Omental fat pad (tissue), 4 donors: ENCODE data around the gene SELPLG. TPM values are rescaled to one million over a fixed set of nuclear protein-coding genes. Genes with fewer than 3 reads are reported as not detected.

Experiments used
- ATAC-seq: fragments of 150-250 bp; one replicate; pipeline ENCODE4 v1.9.1; 2016; ENCODE audit warnings: mild to moderate bottlenecking, moderate library complexity; ENCODE audit not compliant: low FRiP score
- DNase-seq: peaks from one replicate; pipeline ENCODE4 v3.0.0-alpha.2; 2019; ENCODE audit warnings: low spot score
- CTCF ChIP-seq, 3 donors: fragments of 450-650 bp; IDR thresholded peaks; one replicate each; pipeline ENCODE4 v1.5.1; 2016 to 2017; ENCODE audit warnings: antibody characterized with exemption in 3 of 3, mild to moderate bottlenecking in 3 of 3, moderate library complexity in 2 of 3
- total RNA-seq, 4 donors: library from RNA; depleted of rRNA; stranded (reverse); fragments of >200 nt; gene quantifications; one replicate each; pipeline ENCODE4 v1.1.0, GENCODE V29; 2016

SELPLG gene
- total RNA-seq, 4 donors from 2014 or later = 12.4 to 45.6 (median 18.3) TPM

GRCh38 chr12:108675792-108676191 is 42.1 kb upstream of the SELPLG start:
- no peak for TF ChIP-seq CTCF (IDR thresholded peaks at IDR 0.05)
- DNase-seq (no peak), ATAC-seq (no peak)

DNA sequence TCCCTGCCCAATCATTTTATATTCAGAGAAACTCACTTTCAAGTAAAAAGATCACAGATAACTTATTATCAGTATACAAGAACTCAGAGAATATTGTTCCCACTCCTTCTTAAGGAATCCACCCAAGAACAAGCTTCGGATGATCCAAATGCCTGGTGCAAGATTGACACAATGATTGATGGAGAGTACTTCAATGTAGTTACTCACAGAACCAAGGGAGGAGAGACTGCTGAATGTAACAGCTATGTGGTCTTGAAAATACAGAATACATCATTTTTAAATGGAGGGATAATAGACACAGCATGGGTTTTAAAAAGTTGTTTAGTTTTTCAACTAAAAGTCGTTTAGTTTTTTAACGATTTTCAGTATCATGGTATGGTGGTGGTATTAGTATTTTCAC is 38.4 kb upstream of the SELPLG start:
- no peak for ATAC-seq
- DNase-seq = no peak
- TF ChIP-seq CTCF (IDR thresholded peaks at IDR 0.05) = no peak

- no peak for DNase-seq
- ATAC-seq = no peak
- no peak for TF ChIP-seq CTCF (IDR thresholded peaks at IDR 0.05)
These were observed 37.4 kb upstream of the SELPLG start for GRCh38 chr12:108671110-108671509.

GRCh38 chr12:108670066-108670631 is 36.5 kb upstream of the SELPLG start:
- DNase-seq (no peak), ATAC-seq (no peak)
- TF ChIP-seq CTCF (IDR thresholded peaks at IDR 0.05) = no peak

GRCh38 chr12:108668542-108668941 is 34.8 kb upstream of the SELPLG start:
- ATAC-seq (no peak), DNase-seq (no peak)
- no peak for TF ChIP-seq CTCF (IDR thresholded peaks at IDR 0.05)

DNA sequence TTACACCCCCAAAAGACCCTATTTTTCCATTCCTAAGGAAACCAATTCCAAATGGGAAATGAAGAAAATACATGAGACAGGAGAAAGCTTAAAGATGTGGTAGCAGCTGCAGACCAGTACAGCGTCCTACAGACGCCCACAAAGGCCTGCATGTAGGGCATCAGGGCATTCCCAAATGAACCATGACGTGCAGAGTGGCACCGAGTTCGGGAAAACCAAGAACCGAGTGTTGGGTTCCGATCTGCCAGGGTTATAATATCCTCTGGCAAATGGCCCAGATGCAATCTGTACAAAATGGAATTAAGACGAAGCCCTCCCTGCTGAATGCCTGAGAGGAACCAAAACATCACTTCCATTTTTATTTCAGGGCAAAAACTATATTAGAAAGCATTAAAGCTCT is 34.4 kb upstream of the SELPLG start:
- ATAC-seq = no peak
- no peak for DNase-seq
- no peak for TF ChIP-seq CTCF (IDR thresholded peaks at IDR 0.05)

DNA sequence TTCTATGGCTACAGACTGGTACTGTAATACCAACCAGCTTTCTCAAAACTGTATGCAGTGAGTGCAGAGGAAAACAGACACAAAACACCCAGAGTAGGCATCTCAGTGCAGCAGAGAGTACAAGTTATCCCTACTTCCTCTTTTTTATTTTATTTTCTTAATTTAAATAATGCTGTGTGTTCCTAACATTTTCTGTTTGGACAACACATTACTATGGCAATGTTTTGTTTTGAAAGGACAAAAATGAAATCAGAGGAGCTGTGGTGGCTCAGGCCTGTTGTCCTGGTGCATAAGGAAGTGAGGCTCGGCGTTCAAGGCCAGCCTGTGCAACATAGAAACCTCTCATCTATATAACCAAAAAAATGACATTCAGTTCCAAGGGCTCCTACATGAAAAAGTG is 33.7 kb upstream of the SELPLG start:
- DNase-seq (no peak), ATAC-seq (no peak)
- no peak for TF ChIP-seq CTCF (IDR thresholded peaks at IDR 0.05)
